H1 (cell line): Measurements from ENCODE around the gene TAOK1. TPM values are rescaled to one million over a fixed set of nuclear protein-coding genes. Genes with fewer than 3 reads are reported as not detected.

Experiments used
- CTCF ChIA-PET: fragments of 300-600 bp; sonication (Branson Sonifier 250); formaldehyde crosslinking; loops from one replicate; lab custom pipeline; 2021; ENCODE audit not compliant: partially characterized antibody; lab: Charles Lee
- POLR2A ChIA-PET: fragments of 300-600 bp; sonication (Branson Sonifier 250); formaldehyde crosslinking; loops from one replicate; lab custom pipeline; 2021; ENCODE audit warnings: inconsistent platforms; ENCODE audit not compliant: partially characterized antibody; lab: Charles Lee
- DNase-seq, 2 experiments: peaks; one replicate each; pipeline versions ENCODE4 v3.0.0 to v3.0.0-alpha.2; 2010 to 2022; ENCODE audit warnings: low spot score in 2 of 2, low read depth in 1 of 2, mixed read lengths in 1 of 2
- FAIRE-seq: peaks from 2 replicates; lab custom pipeline; 2011; peaks lifted over from hg19 to GRCh38; lab: Jason Lieb, UNC
- H2AFZ ChIP-seq: 2 replicates; pipeline ENCODE4 v1.8.1; 2012; ENCODE audit warnings: low read length, inconsistent platforms
- H2AK5ac ChIP-seq: 2 replicates; pipeline ENCODE4 v1.6.1; 2013; ENCODE audit warnings: low read depth, low read length
- H2BK120ac ChIP-seq: replicated peaks from 2 replicates; pipeline ENCODE3; 2013; ENCODE audit warnings: low read depth, low read length, inconsistent platforms
- H2BK12ac ChIP-seq: 2 replicates; pipeline ENCODE4 v1.6.1; 2013; ENCODE audit warnings: low read depth, low read length
- H2BK15ac ChIP-seq: 2 replicates; pipeline ENCODE4 v1.6.1; 2013; ENCODE audit warnings: low read length
- H2BK20ac ChIP-seq: 2 replicates; pipeline ENCODE4 v1.6.1; 2013; ENCODE audit warnings: low read length
- H2BK5ac ChIP-seq: 2 replicates; pipeline ENCODE4 v1.6.1; 2013; ENCODE audit warnings: low read depth, low read length
- H3K14ac ChIP-seq: 2 replicates; pipeline ENCODE4 v1.6.1; 2013; ENCODE audit warnings: inconsistent platforms; ENCODE audit not compliant: insufficient read length
- H3K18ac ChIP-seq: 2 replicates; pipeline ENCODE4 v1.6.1; 2013; ENCODE audit warnings: low read length; ENCODE audit errors: extremely low read depth
- H3K23ac ChIP-seq: 2 replicates; pipeline ENCODE4 v1.6.1; 2013; ENCODE audit warnings: inconsistent platforms; ENCODE audit not compliant: insufficient read length
- H3K23me2 ChIP-seq: 2 replicates; pipeline ENCODE4 v1.6.1; 2013; ENCODE audit warnings: low read depth, low read length
- H3K27ac ChIP-seq: 2 replicates; pipeline ENCODE4 v1.6.1; 2011; ENCODE audit warnings: low read depth, low read length, inconsistent platforms
- H3K27me3 ChIP-seq, 4 experiments: replicated peaks in 1 of 4; 1 replicate in 1 of 4; 2 replicates in 3 of 4; pipeline versions ENCODE4 v1.6.1 to v1.8.1; 2011 to 2013; ENCODE audit warnings: low read length in 3 of 4, mild to moderate bottlenecking in 3 of 4, inconsistent platforms in 2 of 4, mixed read lengths in 2 of 4, moderate library complexity in 1 of 4; ENCODE audit not compliant: control insufficient read depth in 3 of 4, insufficient read depth in 3 of 4; ENCODE audit errors: extremely low read depth in 1 of 4
- H3K36me3 ChIP-seq, 4 experiments: 2 replicates each; pipeline versions ENCODE4 v1.6.1 to v1.8.1; 2011 to 2013; ENCODE audit warnings: mild to moderate bottlenecking in 4 of 4, low read length in 3 of 4, moderate library complexity in 2 of 4, control low read depth in 1 of 4, inconsistent platforms in 1 of 4; ENCODE audit not compliant: insufficient read depth in 4 of 4, control insufficient read depth in 2 of 4
- H3K4ac ChIP-seq: replicated peaks from 2 replicates; pipeline ENCODE3; 2013; ENCODE audit warnings: low read length, low read depth, mixed read lengths, inconsistent platforms; ENCODE audit not compliant: insufficient read length
- H3K4me1 ChIP-seq, 4 experiments: replicated peaks in 1 of 4; 1 replicate in 1 of 4; 2 replicates in 3 of 4; pipeline versions ENCODE4 v1.6.1 to v1.8.1; 2011 to 2013; ENCODE audit warnings: low read length in 3 of 4, inconsistent platforms in 2 of 4, mixed read lengths in 1 of 4; ENCODE audit not compliant: insufficient read depth in 4 of 4, control insufficient read depth in 3 of 4
- H3K4me2 ChIP-seq, 2 experiments: 2 replicates each; pipeline versions ENCODE4 v1.6.1 to v1.8.1; 2011 to 2013; ENCODE audit warnings: low read depth in 2 of 2, low read length in 2 of 2, control low read depth in 1 of 2, inconsistent platforms in 1 of 2, mild to moderate bottlenecking in 1 of 2; ENCODE audit not compliant: insufficient read depth in 1 of 2
- H3K4me3 ChIP-seq, 4 experiments: fragments of 200-600, 300-600 bp in 1 of 4; sonication (generic), shearing (Covaris generic), sonication (Bioruptor Twin) in 1 of 4; 2 replicates each; pipeline versions ENCODE4 v1.5.1 to v1.8.1; 2011 to 2016; ENCODE audit warnings: low read length in 4 of 4, low read depth in 3 of 4, control low read depth in 2 of 4, inconsistent platforms in 2 of 4, mild to moderate bottlenecking in 2 of 4, mixed read lengths in 1 of 4, moderate library complexity in 1 of 4; ENCODE audit not compliant: insufficient read depth in 2 of 4; ENCODE audit errors: extremely low read depth in 1 of 4
- H3K56ac ChIP-seq: replicated peaks from 2 replicates; pipeline ENCODE3; 2013; ENCODE audit warnings: low read depth, mild to moderate bottlenecking, mixed read lengths, low read length, inconsistent platforms; ENCODE audit not compliant: insufficient read length
- H3K79me1 ChIP-seq: 2 replicates; pipeline ENCODE4 v1.6.1; 2013; ENCODE audit warnings: low read depth, low read length, control low read depth
- H3K79me2 ChIP-seq, 2 experiments: 2 replicates each; pipeline versions ENCODE4 v1.6.1 to v1.8.1; 2012 to 2013; ENCODE audit warnings: low read length in 2 of 2, mild to moderate bottlenecking in 2 of 2, inconsistent platforms in 1 of 2; ENCODE audit not compliant: insufficient read depth in 2 of 2, control insufficient read depth in 1 of 2
- H3K9ac ChIP-seq, 4 experiments: replicated peaks in 1 of 4; 1 replicate in 1 of 4; 2 replicates in 3 of 4; pipeline versions ENCODE4 v1.6.1 to v1.8.1; 2011 to 2013; ENCODE audit warnings: low read depth in 3 of 4, low read length in 3 of 4, control low read depth in 2 of 4, mild to moderate bottlenecking in 2 of 4, moderate library complexity in 2 of 4, inconsistent platforms in 1 of 4; ENCODE audit errors: extremely low read depth in 1 of 4
- H3K9me3 ChIP-seq, 2 experiments: 2 replicates each; pipeline versions ENCODE4 v1.6.1 to v1.8.1; 2012 to 2013; ENCODE audit warnings: mild to moderate bottlenecking in 2 of 2, moderate library complexity in 2 of 2, control low read depth in 1 of 2, inconsistent platforms in 1 of 2, low read depth in 1 of 2, low read length in 1 of 2, mixed read lengths in 1 of 2; ENCODE audit not compliant: insufficient read depth in 2 of 2
- H4K20me1 ChIP-seq, 2 experiments: replicated peaks in 1 of 2; 2 replicates each; pipeline versions ENCODE3 to v1.8.1; 2011 to 2013; ENCODE audit warnings: inconsistent platforms in 2 of 2, low read length in 2 of 2, mild to moderate bottlenecking in 1 of 2; ENCODE audit not compliant: insufficient read depth in 2 of 2, control insufficient read depth in 1 of 2
- H4K5ac ChIP-seq: 2 replicates; pipeline ENCODE4 v1.6.1; 2013; ENCODE audit warnings: low read length, low read depth, mixed read lengths, inconsistent platforms; ENCODE audit not compliant: insufficient read length
- H4K8ac ChIP-seq: 2 replicates; pipeline ENCODE4 v1.8.0; 2013; ENCODE audit warnings: mild to moderate bottlenecking, moderate library complexity, low read length, inconsistent platforms; ENCODE audit not compliant: insufficient read depth; ENCODE audit errors: extremely low read depth
- H4K91ac ChIP-seq: replicated peaks from 2 replicates; pipeline ENCODE3; 2013; ENCODE audit warnings: low read length, mixed read lengths, inconsistent platforms; ENCODE audit not compliant: insufficient read length
- EZH2 ChIP-seq: fragments of 200-600 bp; sonication (generic); IDR thresholded peaks from 2 replicates; pipeline ENCODE4 v1.7.1; 2012; ENCODE audit warnings: low read depth, mild to moderate bottlenecking, moderate library complexity, low read length, inconsistent platforms; ENCODE audit not compliant: severe bottlenecking
- FOSL1 ChIP-seq: IDR thresholded peaks from 2 replicates; pipeline ENCODE4 v1.6.1; 2011; ENCODE audit warnings: mild to moderate bottlenecking, low read depth, low read length, moderate library complexity; ENCODE audit not compliant: insufficient read depth
- GTF2F1 ChIP-seq: IDR thresholded peaks from 2 replicates; pipeline ENCODE4 v1.6.1; 2012; ENCODE audit warnings: low read depth, low read length, improper control_type of control experiment, borderline replicate concordance
- HDAC2 ChIP-seq, 2 experiments: fragments of 300-600 bp in 1 of 2; sonication (generic) in 1 of 2; IDR thresholded peaks; 2 replicates each; pipeline ENCODE4 v1.6.1; 2011 to 2012; ENCODE audit warnings: low read depth in 2 of 2, low read length in 2 of 2, mild to moderate bottlenecking in 2 of 2, moderate library complexity in 2 of 2, borderline replicate concordance in 1 of 2, inconsistent platforms in 1 of 2
- JUND ChIP-seq: IDR thresholded peaks from 2 replicates; pipeline ENCODE4 v1.6.1; 2011; ENCODE audit warnings: mild to moderate bottlenecking, improper control_type of control experiment, low read length
- RXRA ChIP-seq: IDR thresholded peaks from 2 replicates; pipeline ENCODE4 v1.6.1; 2011; ENCODE audit warnings: low read depth, mild to moderate bottlenecking, low read length, moderate library complexity; ENCODE audit not compliant: insufficient read depth
- SIN3A ChIP-seq, 2 experiments: IDR thresholded peaks in 1 of 2; conservative IDR thresholded peaks in 1 of 2; 2 replicates each; pipeline ENCODE4 v1.6.1; 2011 to 2012; ENCODE audit warnings: low read length in 2 of 2, improper control_type of control experiment in 1 of 2, low read depth in 1 of 2, mild to moderate bottlenecking in 1 of 2
- SRF ChIP-seq: IDR thresholded peaks from 2 replicates; pipeline ENCODE4 v1.6.1; 2011; ENCODE audit warnings: mild to moderate bottlenecking, low read depth, low read length, moderate library complexity
- SUZ12 ChIP-seq: fragments of 200-600 bp; sonication (generic); IDR thresholded peaks from 2 replicates; pipeline ENCODE4 v1.6.1; 2012; ENCODE audit warnings: mild to moderate bottlenecking, inconsistent platforms, low read length, moderate library complexity, mixed read lengths
- WGBS, 2 experiments: shearing (Covaris generic) in 1 of 2; methylation state at CpG; one replicate each; pipeline versions ENCODE4 v1.1.6 to v1.1.7; 2013 to 2015; ENCODE audit warnings: low lambda C conversion rate in 2 of 2, mixed read lengths in 2 of 2, inconsistent platforms in 1 of 2, low coverage in 1 of 2, missing lambda C conversion rate in 1 of 2; ENCODE audit not compliant: insufficient replicate concordance in 2 of 2, insufficient coverage in 1 of 2, insufficient read length in 1 of 2; ENCODE audit errors: extremely low coverage in 1 of 2, missing lambda C conversion rate in 1 of 2; 5-methylcytosine and 5-hydroxymethylcytosine counted together
- polyA plus RNA-seq, 7 experiments: library from polyadenylated mRNA; depleted of rRNA in 3 of 7; stranded (reverse) in 5 of 7; unstranded in 2 of 7; fragments of >200 nt in 5 of 7; fragments of 200-250 nt in 2 of 7; gene quantifications; 1 replicate in 5 of 7; 2 replicates in 1 of 7; 4 replicates in 1 of 7; pipeline versions ENCODE4 v1.2.1 to v1.2.3, GENCODE V29; 2011 to 2013; ENCODE audit warnings: missing spikeins in 2 of 7, mixed read lengths in 2 of 7
- total RNA-seq: library from RNA; stranded (reverse); fragmentation: NEBNext Ultra II Directional; extraction: Animal tissue kit (Norgen Biotek cat#: 25700); gene quantifications from 2 replicates; pipeline ENCODE4 v1.2.1, GENCODE V29; 2021
- TF ChIP-seq, protein P1 (sequence below), 3 experiments: IDR thresholded peaks; 1 replicate in 2 of 3; 2 replicates in 1 of 3; pipeline versions ENCODE4 v1.5.1 to v1.6.1; 2011; ENCODE audit warnings: low read length in 3 of 3, mild to moderate bottlenecking in 3 of 3, inconsistent platforms in 2 of 3, low read depth in 1 of 3, moderate library complexity in 1 of 3; ENCODE audit not compliant: insufficient read depth in 1 of 3; ENCODE audit errors: control extremely low read depth in 1 of 3

The TAOK1 gene
- total and polyA plus RNA-seq, 2 of the 8 experiments (the other 6 are each of a cell fraction or from before 2014, with no cell fraction given), result 12.2 to 90.6 TPM

DNA sequence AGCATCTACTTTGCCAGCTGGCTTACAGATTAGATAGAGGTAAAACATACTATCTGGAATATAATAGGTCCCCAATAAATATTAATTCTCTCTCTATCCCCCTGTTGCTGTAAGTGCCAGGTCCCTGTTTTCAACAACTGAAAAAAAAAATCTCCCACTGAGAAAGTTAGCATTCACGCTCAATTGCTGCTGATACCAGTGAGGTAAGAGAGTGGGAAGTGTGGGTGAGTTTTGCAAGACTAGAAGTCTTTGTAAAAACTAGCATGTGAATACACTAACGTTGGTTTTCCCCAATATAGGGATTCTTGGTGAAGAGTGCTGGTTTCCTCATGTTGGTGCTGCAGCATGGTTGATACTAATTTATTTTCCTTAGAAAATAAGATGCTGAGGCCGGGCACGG, 11.7 kb upstream of the TAOK1 start:
- Histone ChIP-seq H3K4me2 (no peak overlapping the region), H2AK5ac (no peak overlapping the region), H3K56ac (no peak overlapping the region), H4K91ac (no peak overlapping the region), H3K79me1 (no peaks in the 10 kb centered on the region), H3K14ac (no peak overlapping the region), H4K8ac (no peak overlapping the region), H3K27me3 (no peaks in the 10 kb centered on the region; a peak in 1 of 7 replicates), H2BK120ac (no peak overlapping the region), H3K23me2 (no peaks in the 10 kb centered on the region; the same call in 1 of the 2 replicates), H2BK15ac (no peak overlapping the region), H3K27ac (no peak overlapping the region), H3K36me3 (no peaks in the 10 kb centered on the region), H3K18ac (no peak overlapping the region), H3K4ac (no peak overlapping the region), H3K4me1 (peaks cover 2 to 10% (median 4%) of the 10 kb centered on the region in 4 experiments; a peak in 6 of 7 replicates), H2BK5ac (no peak overlapping the region), H3K9me3 (no peaks in the 10 kb centered on the region), H3K9ac (no peak overlapping the region), H3K4me3 (no peak overlapping the region), H4K20me1 (no peaks in the 10 kb centered on the region), H2BK12ac (no peak overlapping the region), H2AFZ (no peak overlapping the region), H3K79me2 (no peaks in the 10 kb centered on the region), H2BK20ac (no peak overlapping the region), H4K5ac (no peak overlapping the region), H3K23ac (no peak overlapping the region)
- CTCF ChIA-PET, result interaction anchor here (0.6 to 2.1 kb wide), 5 partner anchors 8 to 222 kb away, joined by 3 to 17 read pairs (median 3); partner anchors contain the start of gene TAOK1
- POLR2A ChIA-PET, result interaction anchor here (1.6 kb wide), 1 partner anchor 86 kb away, joined by 4 read pairs; no protein-coding TSS in a partner anchor
- 86% methylated on average over 4 of the region's 4 CpGs; no CpG with 5 or more reads in 1 of the 2 experiments for WGBS, 2 experiments
- DNase-seq, result no peak
- no peak for FAIRE-seq
- TF ChIP-seq EZH2 (no peak), SIN3A (conservative IDR thresholded peaks at IDR 0.05 in 1 of 2, IDR thresholded peaks at IDR 0.05 in 1 of 2; ENCODE audit: low read depth in 1 of 2, low read length in 2 of 2) (no peak), HDAC2 (IDR thresholded peaks at IDR 0.05; ENCODE audit: borderline replicate concordance in 1 of 2, low read depth in 2 of 2, low read length in 2 of 2) (no peak), GTF2F1 (no peak), RXRA (no peak), FOSL1 (no peak), JUND (no peak), SRF (no peak), SUZ12 (no peak)
- TF ChIP-seq, protein P1, sequence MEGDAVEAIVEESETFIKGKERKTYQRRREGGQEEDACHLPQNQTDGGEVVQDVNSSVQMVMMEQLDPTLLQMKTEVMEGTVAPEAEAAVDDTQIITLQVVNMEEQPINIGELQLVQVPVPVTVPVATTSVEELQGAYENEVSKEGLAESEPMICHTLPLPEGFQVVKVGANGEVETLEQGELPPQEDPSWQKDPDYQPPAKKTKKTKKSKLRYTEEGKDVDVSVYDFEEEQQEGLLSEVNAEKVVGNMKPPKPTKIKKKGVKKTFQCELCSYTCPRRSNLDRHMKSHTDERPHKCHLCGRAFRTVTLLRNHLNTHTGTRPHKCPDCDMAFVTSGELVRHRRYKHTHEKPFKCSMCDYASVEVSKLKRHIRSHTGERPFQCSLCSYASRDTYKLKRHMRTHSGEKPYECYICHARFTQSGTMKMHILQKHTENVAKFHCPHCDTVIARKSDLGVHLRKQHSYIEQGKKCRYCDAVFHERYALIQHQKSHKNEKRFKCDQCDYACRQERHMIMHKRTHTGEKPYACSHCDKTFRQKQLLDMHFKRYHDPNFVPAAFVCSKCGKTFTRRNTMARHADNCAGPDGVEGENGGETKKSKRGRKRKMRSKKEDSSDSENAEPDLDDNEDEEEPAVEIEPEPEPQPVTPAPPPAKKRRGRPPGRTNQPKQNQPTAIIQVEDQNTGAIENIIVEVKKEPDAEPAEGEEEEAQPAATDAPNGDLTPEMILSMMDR (IDR thresholded peaks at IDR 0.05; ENCODE audit: control extremely low read depth in 1 of 3, insufficient read depth in 1 of 3, low read depth in 1 of 3, low read length in 3 of 3), result no peak
